DOHH2 (cell line): ENCODE results near the gene CROCC.
"Not testable (repeated sequence)": the region's sequence is repeated elsewhere in the genome, so short reads cannot be mapped to it uniquely, and the experiment has no call there.

Experiments
- EZH2phosphoT487 ChIP-seq: fragments of 200-600 bp; sonication (generic); IDR thresholded peaks from 2 replicates; pipeline ENCODE4 v1.6.1; 2017; ENCODE audit warnings: borderline replicate concordance, mild to moderate bottlenecking, antibody characterized with exemption, low read length, moderate library complexity, mixed read lengths
- TF ChIP-seq, protein P1 (sequence below): fragments of 200-600 bp; sonication (generic); IDR thresholded peaks from one replicate; pipeline ENCODE4 v1.5.1; 2014; ENCODE audit warnings: antibody characterized with exemption, mild to moderate bottlenecking, low read depth, low read length; ENCODE audit not compliant: poor library complexity, severe bottlenecking

DNA sequence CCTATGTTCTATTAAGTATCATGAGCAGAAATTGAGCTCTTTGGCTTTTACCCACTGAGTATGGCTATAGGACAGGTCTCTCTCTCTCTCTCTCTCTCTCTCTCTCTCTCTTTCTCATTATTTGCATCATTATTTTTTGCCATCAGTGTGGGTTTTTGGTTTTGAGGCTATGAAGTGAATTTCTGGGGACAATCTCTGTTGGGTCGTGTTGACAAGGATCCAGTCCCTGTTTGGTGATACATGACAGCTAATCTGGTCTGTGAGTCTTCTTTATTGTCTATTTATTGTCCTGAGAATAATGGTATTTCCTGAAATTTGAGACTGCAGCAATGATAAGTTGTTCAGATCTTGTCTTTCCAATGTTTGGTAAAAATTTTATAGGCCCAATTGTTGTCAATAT lies 24.1 kb upstream of the CROCC start:
- TF ChIP-seq, protein P1, sequence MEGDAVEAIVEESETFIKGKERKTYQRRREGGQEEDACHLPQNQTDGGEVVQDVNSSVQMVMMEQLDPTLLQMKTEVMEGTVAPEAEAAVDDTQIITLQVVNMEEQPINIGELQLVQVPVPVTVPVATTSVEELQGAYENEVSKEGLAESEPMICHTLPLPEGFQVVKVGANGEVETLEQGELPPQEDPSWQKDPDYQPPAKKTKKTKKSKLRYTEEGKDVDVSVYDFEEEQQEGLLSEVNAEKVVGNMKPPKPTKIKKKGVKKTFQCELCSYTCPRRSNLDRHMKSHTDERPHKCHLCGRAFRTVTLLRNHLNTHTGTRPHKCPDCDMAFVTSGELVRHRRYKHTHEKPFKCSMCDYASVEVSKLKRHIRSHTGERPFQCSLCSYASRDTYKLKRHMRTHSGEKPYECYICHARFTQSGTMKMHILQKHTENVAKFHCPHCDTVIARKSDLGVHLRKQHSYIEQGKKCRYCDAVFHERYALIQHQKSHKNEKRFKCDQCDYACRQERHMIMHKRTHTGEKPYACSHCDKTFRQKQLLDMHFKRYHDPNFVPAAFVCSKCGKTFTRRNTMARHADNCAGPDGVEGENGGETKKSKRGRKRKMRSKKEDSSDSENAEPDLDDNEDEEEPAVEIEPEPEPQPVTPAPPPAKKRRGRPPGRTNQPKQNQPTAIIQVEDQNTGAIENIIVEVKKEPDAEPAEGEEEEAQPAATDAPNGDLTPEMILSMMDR = not testable (repeated sequence)
- not testable (repeated sequence) for TF ChIP-seq EZH2phosphoT487
